DOHH2 (cell line): ENCODE results near the gene CNTF.

Source experiments
- H3F3A ChIP-seq: fragments of 200-600 bp; sonication (generic), shearing (Covaris generic); 2 replicates; pipeline ENCODE4 v1.6.0; 2016; ENCODE audit warnings: antibody characterized with exemption, mild to moderate bottlenecking; ENCODE audit not compliant: control insufficient read depth, insufficient read depth
- H3K27ac ChIP-seq: fragments of 200-600 bp; sonication (generic); 2 replicates; pipeline ENCODE4 v1.5.1; 2014; ENCODE audit warnings: low read depth, mild to moderate bottlenecking, low read length, moderate library complexity
- H3K27me3 ChIP-seq: fragments of 200-600 bp; sonication (generic); 2 replicates; pipeline ENCODE4 v1.6.1; 2014; ENCODE audit warnings: mild to moderate bottlenecking, low read length, mixed read lengths; ENCODE audit not compliant: control insufficient read depth
- H3K36me3 ChIP-seq: fragments of 200-600 bp; sonication (generic); 2 replicates; pipeline ENCODE4 v1.6.1; 2014; ENCODE audit warnings: mild to moderate bottlenecking, low read length, moderate library complexity, mixed read lengths; ENCODE audit not compliant: control insufficient read depth
- H3K4me1 ChIP-seq: fragments of 200-600 bp; sonication (generic); 2 replicates; pipeline ENCODE4 v1.6.1; 2014; ENCODE audit warnings: mild to moderate bottlenecking, low read length, mixed read lengths; ENCODE audit not compliant: control insufficient read depth
- H3K4me2 ChIP-seq: fragments of 200-600 bp; sonication (generic); 2 replicates; pipeline ENCODE4 v1.6.0; 2014; ENCODE audit warnings: mild to moderate bottlenecking, low read length, moderate library complexity
- H3K4me3 ChIP-seq: fragments of 200-600 bp; sonication (generic); 2 replicates; pipeline ENCODE4 v1.5.1; 2014; ENCODE audit warnings: mild to moderate bottlenecking, low read length, mixed read lengths
- H3K79me2 ChIP-seq: fragments of 200-600 bp; sonication (generic); 2 replicates; pipeline ENCODE4 v1.6.1; 2014; ENCODE audit warnings: mild to moderate bottlenecking, low read length, mixed read lengths; ENCODE audit not compliant: control insufficient read depth
- H3K9me2 ChIP-seq: fragments of 200-600 bp; sonication (generic); replicated peaks from 2 replicates; pipeline ENCODE4 v1.6.1; 2014; ENCODE audit warnings: mild to moderate bottlenecking, low read length, mixed read lengths; ENCODE audit not compliant: control insufficient read depth
- H3K9me3 ChIP-seq: fragments of 200-600 bp; sonication (generic); 2 replicates; pipeline ENCODE4 v1.6.1; 2014; ENCODE audit warnings: antibody characterized with exemption, low read length, mixed read lengths; ENCODE audit not compliant: control insufficient read depth, insufficient read depth
- H4K20me1 ChIP-seq: fragments of 200-600 bp; sonication (generic); 2 replicates; pipeline ENCODE4 v1.6.0; 2014; ENCODE audit warnings: low read depth, mild to moderate bottlenecking, antibody characterized with exemption, low read length, moderate library complexity; ENCODE audit not compliant: control insufficient read depth, insufficient read depth
- CTCF ChIP-seq: fragments of 200-600 bp; sonication (generic); IDR thresholded peaks from one replicate; pipeline ENCODE4 v1.5.1; 2014; ENCODE audit warnings: antibody characterized with exemption, mild to moderate bottlenecking, low read depth, low read length; ENCODE audit not compliant: poor library complexity, severe bottlenecking
- EZH2phosphoT487 ChIP-seq: fragments of 200-600 bp; sonication (generic); IDR thresholded peaks from 2 replicates; pipeline ENCODE4 v1.6.1; 2017; ENCODE audit warnings: borderline replicate concordance, mild to moderate bottlenecking, antibody characterized with exemption, low read length, moderate library complexity, mixed read lengths

CNTF gene

GRCh38 chr11:58640386-58641023, 18.0 kb downstream of the CNTF start:
- no peaks in the 10 kb centered on the region for H3K9me2 ChIP-seq
- H3K9me3 ChIP-seq = peaks cover 3% of the 10 kb centered on the region
- no peak overlapping the region for H3K4me2 ChIP-seq
- no peaks in the 10 kb centered on the region for H3K79me2 ChIP-seq
- no peaks in the 10 kb centered on the region for H4K20me1 ChIP-seq
- no peaks in the 10 kb centered on the region for H3K36me3 ChIP-seq
- no peak overlapping the region for H3K27ac ChIP-seq
- H3K4me1 ChIP-seq = no peaks in the 10 kb centered on the region
- no peaks in the 10 kb centered on the region for H3F3A ChIP-seq
- H3K4me3 ChIP-seq = no peak overlapping the region
- H3K27me3 ChIP-seq = no peaks in the 10 kb centered on the region
- TF ChIP-seq EZH2phosphoT487 = no peak
- no peak for TF ChIP-seq CTCF

- no peak overlapping the region for H3K27ac ChIP-seq
- peaks cover 11% of the 10 kb centered on the region for H3K9me3 ChIP-seq
- no peaks in the 10 kb centered on the region for H3K4me1 ChIP-seq
- H3K79me2 ChIP-seq = no peaks in the 10 kb centered on the region
- H3F3A ChIP-seq = no peaks in the 10 kb centered on the region
- H3K36me3 ChIP-seq = no peaks in the 10 kb centered on the region
- no peak for TF ChIP-seq CTCF
- TF ChIP-seq EZH2phosphoT487 = no peak
- no peaks in the 10 kb centered on the region for H4K20me1 ChIP-seq
- no peak overlapping the region for H3K4me2 ChIP-seq
- no peaks in the 10 kb centered on the region for H3K9me2 ChIP-seq
- no peak overlapping the region for H3K4me3 ChIP-seq
- H3K27me3 ChIP-seq = no peaks in the 10 kb centered on the region
Observed at GRCh38 chr11:58641341-58641740, 18.9 kb downstream of the CNTF start.

GRCh38 chr11:58641803-58642581, 19.5 kb downstream of the CNTF start:
- H3F3A ChIP-seq = no peaks in the 10 kb centered on the region
- no peaks in the 10 kb centered on the region for H3K79me2 ChIP-seq
- no peak overlapping the region for H3K27ac ChIP-seq
- H3K4me1 ChIP-seq = peaks cover 6% of the 10 kb centered on the region
- peaks cover 15% of the 10 kb centered on the region for H3K9me3 ChIP-seq
- H4K20me1 ChIP-seq = no peaks in the 10 kb centered on the region
- no peak overlapping the region for H3K4me2 ChIP-seq
- no peaks in the 10 kb centered on the region for H3K36me3 ChIP-seq
- H3K27me3 ChIP-seq = no peaks in the 10 kb centered on the region
- no peak overlapping the region for H3K4me3 ChIP-seq
- TF ChIP-seq CTCF = no peak
- TF ChIP-seq EZH2phosphoT487 = no peak
- H3K9me2 ChIP-seq = no peaks in the 10 kb centered on the region
